HepG2 (cell line): ENCODE measurements around the gene ARL10. TPM values are rescaled to one million over a fixed set of nuclear protein-coding genes. Genes with fewer than 3 reads are reported as not detected.

Source experiments
- ATAC-seq: fragments of 200-7000 bp; cut with Tn5 transposase; 3 replicates; pipeline ENCODE4 v1.9.1; 2020; ENCODE audit warnings: mild to moderate bottlenecking, moderate library complexity
- BruUV-seq: library from RNA; stranded (reverse); fragments of 400-500 nt; replicated peaks from 2 replicates; lab custom pipeline; 2021; lab: Mats Ljungman, UMichigan
- CTCF ChIA-PET: fragments of 300-600 bp; formaldehyde crosslinking; extraction: SDS; loops from one replicate; lab custom pipeline; 2021; ENCODE audit warnings: low total read pairs, inconsistent platforms, low intra/inter-chr PET ratio; lab: Yijun Ruan, JAX
- POLR2A ChIA-PET: fragments of 350-600 bp; sonication (Branson Sonifier 250); formaldehyde crosslinking; loops from one replicate; lab custom pipeline; 2020; ENCODE audit warnings: antibody characterized with exemption, inconsistent platforms; lab: Yijun Ruan, JAX
- DNase-seq: peaks from one replicate; pipeline ENCODE4 v3.0.0-alpha.2; 2015; ENCODE audit warnings: low spot score
- FAIRE-seq: peaks from 3 replicates; lab custom pipeline; 2011; peaks lifted over from hg19 to GRCh38; lab: Jason Lieb, UNC
- H2AFZ ChIP-seq: one replicate; pipeline ENCODE4 v1.6.1; 2011; ENCODE audit warnings: low read length, inconsistent platforms
- H3K27ac ChIP-seq: fragments of 300-600 bp; 3 replicates; pipeline ENCODE4 v1.8.0; 2011; ENCODE audit warnings: mixed run types, mild to moderate bottlenecking, mixed read lengths, low read length, inconsistent platforms; ENCODE audit not compliant: insufficient read depth; ENCODE audit errors: extremely low read length
- H3K27me3 ChIP-seq, 2 experiments: fragments of 200-600 bp in 1 of 2; 2 replicates in 1 of 2; 3 replicates in 1 of 2; pipeline versions ENCODE4 v1.6.0 to v1.8.0; 2011; ENCODE audit warnings: low read length in 2 of 2, mild to moderate bottlenecking in 2 of 2, moderate library complexity in 2 of 2, inconsistent platforms in 1 of 2; ENCODE audit not compliant: insufficient read depth in 2 of 2, control insufficient read depth in 1 of 2
- H3K36me3 ChIP-seq, 2 experiments: fragments of 200-600 bp in 1 of 2; replicated peaks in 1 of 2; 2 replicates in 1 of 2; 3 replicates in 1 of 2; pipeline versions ENCODE4 v1.5.1 to v1.8.0; 2011; ENCODE audit warnings: low read length in 2 of 2, inconsistent platforms in 1 of 2; ENCODE audit not compliant: insufficient read depth in 2 of 2, control insufficient read depth in 1 of 2
- H3K4me1 ChIP-seq: 2 replicates; pipeline ENCODE4 v1.5.1; 2012; ENCODE audit warnings: low read length, inconsistent platforms; ENCODE audit not compliant: insufficient read depth
- H3K4me2 ChIP-seq: 2 replicates; pipeline ENCODE4 v1.6.0; 2011; ENCODE audit warnings: low read depth, low read length, inconsistent platforms
- H3K4me3 ChIP-seq, 3 experiments: fragments of 200-600 bp in 1 of 3; sonication (generic), shearing (Covaris generic) in 1 of 3; replicated peaks in 1 of 3; 2 replicates each; pipeline ENCODE4 v1.5.1; 2011 to 2016; ENCODE audit warnings: low read length in 3 of 3, inconsistent platforms in 2 of 3, low read depth in 2 of 3, mild to moderate bottlenecking in 2 of 3, control low read depth in 1 of 3, mixed read lengths in 1 of 3; ENCODE audit not compliant: insufficient read depth in 1 of 3
- H3K79me2 ChIP-seq: one replicate; pipeline ENCODE4 v1.6.1; 2011; ENCODE audit warnings: low read length, inconsistent platforms; ENCODE audit not compliant: insufficient read depth
- H3K9ac ChIP-seq: 2 replicates; pipeline ENCODE4 v1.6.0; 2011; ENCODE audit warnings: mild to moderate bottlenecking, low read depth, low read length, inconsistent platforms; ENCODE audit not compliant: insufficient read depth
- H3K9me3 ChIP-seq: 2 replicates; pipeline ENCODE4 v1.5.1; 2012; ENCODE audit warnings: mild to moderate bottlenecking, low read length
- H4K20me1 ChIP-seq: 2 replicates; pipeline ENCODE4 v1.6.0; 2011; ENCODE audit warnings: inconsistent platforms, mild to moderate bottlenecking, low read length, moderate library complexity; ENCODE audit not compliant: insufficient read depth
- CTCF ChIP-seq: sonication (generic); formaldehyde crosslinking; IDR thresholded peaks from 2 replicates; pipeline ENCODE4 v1.5.0; 2020; ENCODE audit warnings: mild to moderate bottlenecking, missing genetic modification reagents, moderate library complexity
- GABPB1 ChIP-seq: IDR thresholded peaks from 2 replicates; pipeline ENCODE4 v1.6.1; 2016; ENCODE audit warnings: mild to moderate bottlenecking, missing genetic modification reagents, moderate library complexity, missing compliant biosample characterization
- IKZF5 ChIP-seq: IDR thresholded peaks from 2 replicates; pipeline ENCODE4 v1.6.1; 2018; ENCODE audit warnings: missing genetic modification reagents, mild to moderate bottlenecking, missing compliant biosample characterization
- KDM2A ChIP-seq: sonication (generic); formaldehyde crosslinking; IDR thresholded peaks from 2 replicates; pipeline ENCODE4 v1.4.0; 2020; ENCODE audit warnings: low read depth, missing genetic modification reagents, borderline replicate concordance
- RXRA ChIP-seq: sonication (generic); formaldehyde crosslinking; IDR thresholded peaks from 2 replicates; pipeline ENCODE4 v1.5.1; 2020; ENCODE audit warnings: missing genetic modification reagents
- STAG1 ChIP-seq: sonication (generic); formaldehyde crosslinking; IDR thresholded peaks from 2 replicates; pipeline ENCODE4 v1.4.0; 2020; ENCODE audit warnings: missing genetic modification reagents
- THAP11 ChIP-seq: IDR thresholded peaks from 2 replicates; pipeline ENCODE4 v1.6.1; 2016; ENCODE audit warnings: missing biosample characterization, missing genetic modification reagents
- ZBTB33 ChIP-seq: sonication (generic); formaldehyde crosslinking; IDR thresholded peaks from 2 replicates; pipeline ENCODE4 v1.4.0; 2020; ENCODE audit warnings: missing genetic modification reagents
- ZNF136 ChIP-seq: sonication (generic); formaldehyde crosslinking; IDR thresholded peaks from 2 replicates; pipeline ENCODE4 v1.8.1; 2022; ENCODE audit warnings: low read depth, mild to moderate bottlenecking, moderate library complexity, missing genetic modification reagents
- WGBS: methylation state at CpG from one replicate; pipeline ENCODE4 v1.1.6; 2017; ENCODE audit warnings: low lambda C conversion rate; 5-methylcytosine and 5-hydroxymethylcytosine counted together
- in situ Hi-C: cut with HindIII; loops from 2 replicates; pipeline ENCODE4 v1.10.0; 2017; ENCODE audit warnings: low pct_unique_long_range_greater_than_20kb; ENCODE audit not compliant: extremely low pct_ligation_motif_present
- intact Hi-C: fragments of 100-400 bp; cut with micrococcal nuclease; formaldehyde crosslinking; loops from one replicate; pipeline ENCODE4 v1.10.0; 2022; ENCODE audit not compliant: unreplicated experiment
- polyA plus RNA-seq, 8 experiments: library from polyadenylated mRNA; depleted of rRNA in 3 of 8; stranded (reverse) in 7 of 8; unstranded in 1 of 8; fragments of >200 nt; fragmentation: Illumina TruSeq in 4 of 8; extraction: Trizol in 4 of 8; gene quantifications; 2 replicates each; pipeline versions ENCODE4 v1.2.1 to v1.2.3, GENCODE V29; 2011 to 2016; ENCODE audit warnings: low read depth in 4 of 8, missing spikeins in 1 of 8, mixed read lengths in 1 of 8; ENCODE audit not compliant: insufficient read depth in 1 of 8
- total RNA-seq, 5 experiments: library from RNA; depleted of rRNA; stranded (reverse); fragments of >200 nt; fragmentation: Illumina TruSeq; extraction: Trizol; gene quantifications; 2 replicates each; pipeline ENCODE4 v1.2.3, GENCODE V29; 2016; ENCODE audit warnings: low read depth in 1 of 5

The ARL10 gene
- total and polyA plus RNA-seq, 2 of the 13 experiments (the other 11 are each of a cell fraction or from before 2014, with no cell fraction given) = 0.18 to 0.50 TPM

GRCh38 chr5:176401281-176402205 is 36.3 kb downstream of the ARL10 start (continued):
- TF ChIP-seq RXRA (CRISPR knock-in tag) = no peak
- TF ChIP-seq KDM2A (CRISPR knock-in tag) = no peak
- TF ChIP-seq GABPB1 = no peak

- POLR2A ChIA-PET = interaction anchor here (1.0 kb wide), 1 partner anchor 10 kb away, joined by 3 read pairs; no protein-coding TSS in a partner anchor
- WGBS = 89% methylated on average over 20 of the region's 20 CpGs
- peak; percentile 69 for ATAC-seq
These were observed 40.6 kb downstream of the ARL10 start for GRCh38 chr5:176405656-176406435.

More at GRCh38 chr5:176405656-176406435, 40.6 kb downstream of the ARL10 start:
- no peak overlapping the region for H3K27ac ChIP-seq
- no peaks in the 10 kb centered on the region for H3K9me3 ChIP-seq
- intact Hi-C loops = no loop called here
- CTCF ChIA-PET = no interaction called here
- no peaks in the 10 kb centered on the region for H4K20me1 ChIP-seq
- no peak overlapping the region for H3K4me3 ChIP-seq
- no peaks in the 10 kb centered on the region for H3K27me3 ChIP-seq
- DNase-seq (no peak), FAIRE-seq (no peak)
- no peak overlapping the region for H3K4me2 ChIP-seq
- no peak overlapping the region for H3K9ac ChIP-seq
- H3K36me3 ChIP-seq = peaks cover 2 to 6% of the 10 kb centered on the region in 2 experiments; a peak in 4 of 5 replicates
- TF ChIP-seq ZBTB33 (CRISPR knock-in tag) (0 out of 2 replicates have a peak, but pooled peaks have one; percentile 24), STAG1 (CRISPR knock-in tag) (peak; percentile 39), ZNF136 (CRISPR knock-in tag) (no peak), THAP11 (CRISPR knock-in tag) (no peak), IKZF5 (CRISPR knock-in tag) (no peak), CTCF (CRISPR knock-in tag) (peak; percentile 30; the same call in 1 of the 2 replicates)
- no peaks in the 10 kb centered on the region for H3K79me2 ChIP-seq
- no TSS peak for BruUV-seq
- in situ Hi-C loops = no loop called here
- H2AFZ ChIP-seq = no peak overlapping the region
- peaks cover 25% of the 10 kb centered on the region for H3K4me1 ChIP-seq
